CD4-positive, CD25-positive, alpha-beta regulatory T cell (primary cell): ENCODE measurements around the gene ADAMTS5. TPM values are rescaled to one million over a fixed set of nuclear protein-coding genes. Genes with fewer than 3 reads are reported as not detected.

Experiments
- ATAC-seq, 2 donors: fragments of 150-1000 bp; cut with Tn5 transposase; one replicate each; pipeline ENCODE4 v1.10.0; 2021; ENCODE audit warnings: low read depth in 2 of 2, moderate number of reproducible peaks in 2 of 2, moderate library complexity in 1 of 2
- DNase-seq, 3 donors: peaks; one replicate each; pipeline versions ENCODE4 v3.0.0 to v3.0.0-alpha.2; 2012 to 2022; ENCODE audit warnings: mixed read lengths in 1 of 3
- H3K27ac ChIP-seq: one replicate; pipeline ENCODE4 v1.7.0; 2013; ENCODE audit warnings: mild to moderate bottlenecking, low read length; ENCODE audit not compliant: insufficient read depth, poor library complexity, severe bottlenecking
- H3K27me3 ChIP-seq: one replicate; pipeline ENCODE4 v1.7.0; 2013; ENCODE audit warnings: low read length; ENCODE audit not compliant: control insufficient read depth, insufficient read depth
- H3K36me3 ChIP-seq: one replicate; pipeline ENCODE4 v1.7.0; 2013; ENCODE audit warnings: mild to moderate bottlenecking, low read length, moderate library complexity; ENCODE audit not compliant: control insufficient read depth, insufficient read depth
- H3K4me1 ChIP-seq: 2 replicates; pipeline ENCODE4 v1.7.0; 2013; ENCODE audit warnings: mild to moderate bottlenecking, low read length; ENCODE audit not compliant: insufficient read depth, control insufficient read depth, poor library complexity, severe bottlenecking
- H3K4me3 ChIP-seq: one replicate; pipeline ENCODE4 v1.7.0; 2013; ENCODE audit warnings: low read depth, mild to moderate bottlenecking, low read length, moderate library complexity
- H3K9me3 ChIP-seq, 2 experiments: 1 replicate in 1 of 2; 2 replicates in 1 of 2; pipeline ENCODE4 v1.7.0; 2013; ENCODE audit warnings: low read length in 2 of 2, mild to moderate bottlenecking in 1 of 2, moderate library complexity in 1 of 2; ENCODE audit not compliant: control insufficient read depth in 2 of 2
- H3K27ac Mint-ChIP-seq, 3 donors: one replicate each; pipeline ENCODE4 v1.8.0; 2020 to 2022; ENCODE audit warnings: mild to moderate bottlenecking in 3 of 3, mixed read lengths in 3 of 3, moderate library complexity in 2 of 3
- H3K27me3 Mint-ChIP-seq: one replicate; pipeline ENCODE4 v1.8.0; 2022; ENCODE audit warnings: mild to moderate bottlenecking, mixed read lengths
- H3K36me3 Mint-ChIP-seq: one replicate; pipeline ENCODE4 v1.8.0; 2020; ENCODE audit warnings: mixed read lengths
- H3K4me1 Mint-ChIP-seq, 4 donors: one replicate each; pipeline ENCODE4 v1.8.0; 2020 to 2022; ENCODE audit warnings: mixed read lengths in 4 of 4, mild to moderate bottlenecking in 1 of 4
- H3K4me3 Mint-ChIP-seq, 4 donors: one replicate each; pipeline ENCODE4 v1.8.0; 2020 to 2022; ENCODE audit warnings: mild to moderate bottlenecking in 4 of 4, mixed read lengths in 4 of 4, moderate library complexity in 3 of 4
- H3K9me3 Mint-ChIP-seq, 7 donors: one replicate each; pipeline ENCODE4 v1.8.0; 2020 to 2022; ENCODE audit warnings: mixed read lengths in 7 of 7, mild to moderate bottlenecking in 3 of 7, moderate library complexity in 2 of 7
- polyA plus RNA-seq, 4 donors: library from polyadenylated mRNA; unstranded; fragments of 300-500 nt; fragmentation: Illumina TruSeq; gene quantifications; one replicate each; pipeline ENCODE4 v1.2.3, GENCODE V29; 2021
- total RNA-seq: library from RNA; stranded (reverse); gene quantifications from one replicate; pipeline ENCODE4 v1.2.3, GENCODE V29; 2022

ADAMTS5 gene
- total and polyA plus RNA-seq, 5 donors from 2014 or later, result not detected

DNA sequence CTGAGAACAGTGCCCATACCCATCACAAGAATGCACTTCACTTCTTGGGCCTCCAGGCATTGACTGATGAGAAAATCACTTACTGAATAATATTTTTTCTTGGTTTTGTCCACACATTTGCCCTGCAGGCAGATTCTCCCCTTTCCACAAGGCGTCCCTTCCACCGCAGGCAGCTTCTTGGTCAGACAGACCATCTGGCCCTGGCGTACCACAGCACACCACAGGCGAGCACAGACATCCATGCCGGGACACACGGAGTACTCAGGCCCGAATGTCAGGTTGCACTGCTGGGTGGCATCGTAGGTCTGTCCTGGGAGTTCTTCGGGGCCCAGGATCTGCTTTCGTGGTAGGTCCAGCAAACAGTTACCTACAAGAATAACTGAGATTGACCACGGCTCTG is 32.5 kb downstream of the ADAMTS5 start:
- no peaks in the 10 kb centered on the region for H3K36me3 ChIP-seq
- H3K4me1 ChIP-seq, result no peaks in the 10 kb centered on the region
- H3K4me1 Mint-ChIP-seq, result no peaks in the 10 kb centered on the region
- no peak overlapping the region for H3K27ac Mint-ChIP-seq
- no peak for ATAC-seq
- H3K4me3 ChIP-seq, result no peak overlapping the region
- H3K27me3 ChIP-seq, result no peaks in the 10 kb centered on the region
- H3K27ac ChIP-seq, result no peak overlapping the region
- peaks cover 0 to 6% (median 2%) of the 10 kb centered on the region in 7 donors for H3K9me3 Mint-ChIP-seq
- DNase-seq, result no peak
- H3K9me3 ChIP-seq, result no peaks in the 10 kb centered on the region
- no peaks in the 10 kb centered on the region for H3K36me3 Mint-ChIP-seq
- no peak overlapping the region for H3K4me3 Mint-ChIP-seq
- no peaks in the 10 kb centered on the region for H3K27me3 Mint-ChIP-seq

- no peak overlapping the region for H3K27ac ChIP-seq
- no peaks in the 10 kb centered on the region for H3K9me3 ChIP-seq
- H3K27me3 ChIP-seq, result no peaks in the 10 kb centered on the region
- DNase-seq, result no peak
- no peak overlapping the region for H3K4me3 ChIP-seq
- H3K4me1 Mint-ChIP-seq, result no peaks in the 10 kb centered on the region
- no peak for ATAC-seq
- no peak overlapping the region for H3K4me3 Mint-ChIP-seq
- no peaks in the 10 kb centered on the region for H3K4me1 ChIP-seq
- no peaks in the 10 kb centered on the region for H3K27me3 Mint-ChIP-seq
- no peaks in the 10 kb centered on the region for H3K36me3 Mint-ChIP-seq
- H3K9me3 Mint-ChIP-seq, result peaks cover 0 to 2% (median 0%) of the 10 kb centered on the region in 7 donors
- H3K36me3 ChIP-seq, result no peaks in the 10 kb centered on the region
- H3K27ac Mint-ChIP-seq, result no peak overlapping the region
These were observed 33.4 kb downstream of the ADAMTS5 start for GRCh38 chr21:26933448-26933847.

DNA sequence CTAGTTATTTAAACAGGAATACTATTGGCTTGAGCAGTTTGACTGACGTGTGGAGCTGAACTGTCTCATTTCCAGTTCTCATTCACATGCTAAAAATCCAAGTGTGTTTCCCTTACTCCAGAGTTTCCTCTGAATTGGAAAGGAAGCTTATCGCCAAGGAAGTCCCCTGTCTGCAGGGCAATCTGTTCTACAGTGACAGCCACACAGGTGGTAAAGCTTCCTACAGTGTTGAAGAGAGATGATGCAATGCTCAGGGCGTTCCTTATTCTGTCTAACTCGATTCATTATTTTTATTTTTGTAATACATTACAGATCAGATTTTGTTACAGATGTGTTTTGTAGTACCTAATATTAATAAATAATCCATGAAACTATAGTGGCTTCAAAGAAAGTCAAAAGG is 41.3 kb downstream of the ADAMTS5 start:
- H3K36me3 ChIP-seq, result no peaks in the 10 kb centered on the region
- Mint-ChIP-seq H3K4me3 (no peak overlapping the region), H3K27ac (no peak overlapping the region), H3K27me3 (no peaks in the 10 kb centered on the region), H3K4me1 (no peaks in the 10 kb centered on the region), H3K9me3 (peaks cover 0 to 3% (median 0%) of the 10 kb centered on the region in 7 donors), H3K36me3 (no peaks in the 10 kb centered on the region)
- H3K27me3 ChIP-seq, result no peaks in the 10 kb centered on the region
- H3K4me1 ChIP-seq, result no peaks in the 10 kb centered on the region
- no peaks in the 10 kb centered on the region for H3K9me3 ChIP-seq
- no peak overlapping the region for H3K4me3 ChIP-seq
- ATAC-seq (no peak), DNase-seq (no peak)
- no peak overlapping the region for H3K27ac ChIP-seq

- Mint-ChIP-seq H3K9me3 (peaks cover 0 to 3% (median 0%) of the 10 kb centered on the region in 7 donors), H3K27me3 (no peaks in the 10 kb centered on the region), H3K4me3 (no peak overlapping the region), H3K27ac (no peak overlapping the region), H3K4me1 (no peaks in the 10 kb centered on the region), H3K36me3 (no peaks in the 10 kb centered on the region)
- Histone ChIP-seq H3K27me3 (no peaks in the 10 kb centered on the region), H3K9me3 (no peaks in the 10 kb centered on the region), H3K4me3 (no peak overlapping the region), H3K36me3 (no peaks in the 10 kb centered on the region), H3K4me1 (no peaks in the 10 kb centered on the region), H3K27ac (no peak overlapping the region)
- DNase-seq, result no peak
- no peak for ATAC-seq
These were observed 41.8 kb downstream of the ADAMTS5 start for GRCh38 chr21:26925122-26925521.

GRCh38 chr21:26923986-26924385 is 42.9 kb downstream of the ADAMTS5 start:
- H3K9me3 Mint-ChIP-seq, result peaks cover 0 to 3% (median 0%) of the 10 kb centered on the region in 7 donors
- no peaks in the 10 kb centered on the region for H3K4me1 Mint-ChIP-seq
- H3K36me3 ChIP-seq, result no peaks in the 10 kb centered on the region
- ATAC-seq (no peak), DNase-seq (no peak)
- no peak overlapping the region for H3K27ac Mint-ChIP-seq
- no peak overlapping the region for H3K4me3 Mint-ChIP-seq
- H3K4me3 ChIP-seq, result no peak overlapping the region
- no peaks in the 10 kb centered on the region for H3K27me3 ChIP-seq
- H3K27me3 Mint-ChIP-seq, result no peaks in the 10 kb centered on the region
- H3K4me1 ChIP-seq, result no peaks in the 10 kb centered on the region
- H3K27ac ChIP-seq, result no peak overlapping the region
- H3K9me3 ChIP-seq, result no peaks in the 10 kb centered on the region
- H3K36me3 Mint-ChIP-seq, result no peaks in the 10 kb centered on the region

GRCh38 chr21:26920055-26920454 is 46.8 kb downstream of the ADAMTS5 start:
- Mint-ChIP-seq H3K4me3 (no peak overlapping the region), H3K36me3 (no peaks in the 10 kb centered on the region), H3K27ac (no peak overlapping the region), H3K9me3 (peaks cover 0 to 2% (median 0%) of the 10 kb centered on the region in 7 donors), H3K4me1 (no peaks in the 10 kb centered on the region), H3K27me3 (no peaks in the 10 kb centered on the region)
- Histone ChIP-seq H3K9me3 (no peaks in the 10 kb centered on the region), H3K36me3 (no peaks in the 10 kb centered on the region), H3K4me3 (no peak overlapping the region), H3K27me3 (no peaks in the 10 kb centered on the region), H3K4me1 (no peaks in the 10 kb centered on the region), H3K27ac (no peak overlapping the region)
- DNase-seq (no peak), ATAC-seq (no peak)

DNA sequence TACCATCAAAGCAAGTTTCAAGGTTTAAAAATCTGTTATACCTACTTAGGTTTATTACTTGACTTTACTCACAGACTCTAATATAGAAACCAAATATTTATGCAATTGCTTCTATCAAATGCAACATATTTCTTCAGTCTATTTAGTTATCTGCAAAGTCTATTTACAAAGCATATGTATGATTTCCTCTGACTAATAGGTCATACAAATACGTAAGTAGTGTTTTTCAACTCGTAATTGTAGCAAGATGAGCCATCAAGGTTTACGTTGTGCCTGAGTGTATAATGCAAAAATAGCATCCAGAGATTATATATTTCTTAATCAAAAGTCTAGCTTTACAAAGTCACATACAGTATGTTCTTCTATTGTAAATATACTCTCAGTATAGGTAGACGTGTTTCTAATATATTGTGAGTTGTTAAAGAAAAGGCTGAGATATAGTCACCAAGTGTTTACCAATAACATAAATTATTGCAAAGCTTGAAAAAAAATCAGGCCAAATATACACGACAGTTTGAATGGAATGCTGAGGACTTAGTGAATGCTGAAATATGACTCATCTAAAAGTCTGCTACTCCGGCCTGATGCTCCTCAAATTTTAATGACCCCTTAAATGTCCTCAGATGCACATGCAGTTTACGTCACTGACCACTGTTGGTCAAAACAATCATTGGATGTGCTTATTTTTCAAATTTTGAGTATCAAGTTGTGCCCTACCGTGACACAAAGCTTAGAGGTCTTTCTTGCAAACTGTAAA is 48.4 kb downstream of the ADAMTS5 start:
- Mint-ChIP-seq H3K27ac (no peak overlapping the region), H3K4me3 (no peak overlapping the region), H3K4me1 (no peaks in the 10 kb centered on the region), H3K27me3 (no peaks in the 10 kb centered on the region), H3K9me3 (peaks cover 0 to 7% (median 4%) of the 10 kb centered on the region in 7 donors), H3K36me3 (no peaks in the 10 kb centered on the region)
- no peak for ATAC-seq
- Histone ChIP-seq H3K9me3 (no peaks in the 10 kb centered on the region), H3K27me3 (no peaks in the 10 kb centered on the region), H3K4me3 (no peak overlapping the region), H3K36me3 (no peaks in the 10 kb centered on the region), H3K27ac (no peak overlapping the region), H3K4me1 (no peaks in the 10 kb centered on the region)
- no peak for DNase-seq

GRCh38 chr21:26916799-26917198 is 50.1 kb downstream of the ADAMTS5 start:
- DNase-seq (no peak), ATAC-seq (no peak)
- H3K4me1 Mint-ChIP-seq, result no peaks in the 10 kb centered on the region
- no peak overlapping the region for H3K4me3 Mint-ChIP-seq
- Histone ChIP-seq H3K9me3 (no peaks in the 10 kb centered on the region), H3K4me3 (no peak overlapping the region), H3K4me1 (no peaks in the 10 kb centered on the region), H3K27me3 (no peaks in the 10 kb centered on the region), H3K27ac (no peak overlapping the region), H3K36me3 (no peaks in the 10 kb centered on the region)
- H3K36me3 Mint-ChIP-seq, result no peaks in the 10 kb centered on the region
- peaks cover 0 to 10% (median 4%) of the 10 kb centered on the region in 7 donors for H3K9me3 Mint-ChIP-seq
- H3K27me3 Mint-ChIP-seq, result peaks cover 5% of the 10 kb centered on the region
- H3K27ac Mint-ChIP-seq, result no peak overlapping the region
